Measurements from ENCODE around the gene TIMP1. TPM values are rescaled to one million over a fixed set of nuclear protein-coding genes. Genes with fewer than 3 reads are reported as not detected.

The TIMP1 gene
- total and polyA plus RNA-seq, 2 of the 13 experiments (the other 11 are each of a cell fraction or from before 2014, with no cell fraction given) = 12.3 to 45.8 TPM

DNA sequence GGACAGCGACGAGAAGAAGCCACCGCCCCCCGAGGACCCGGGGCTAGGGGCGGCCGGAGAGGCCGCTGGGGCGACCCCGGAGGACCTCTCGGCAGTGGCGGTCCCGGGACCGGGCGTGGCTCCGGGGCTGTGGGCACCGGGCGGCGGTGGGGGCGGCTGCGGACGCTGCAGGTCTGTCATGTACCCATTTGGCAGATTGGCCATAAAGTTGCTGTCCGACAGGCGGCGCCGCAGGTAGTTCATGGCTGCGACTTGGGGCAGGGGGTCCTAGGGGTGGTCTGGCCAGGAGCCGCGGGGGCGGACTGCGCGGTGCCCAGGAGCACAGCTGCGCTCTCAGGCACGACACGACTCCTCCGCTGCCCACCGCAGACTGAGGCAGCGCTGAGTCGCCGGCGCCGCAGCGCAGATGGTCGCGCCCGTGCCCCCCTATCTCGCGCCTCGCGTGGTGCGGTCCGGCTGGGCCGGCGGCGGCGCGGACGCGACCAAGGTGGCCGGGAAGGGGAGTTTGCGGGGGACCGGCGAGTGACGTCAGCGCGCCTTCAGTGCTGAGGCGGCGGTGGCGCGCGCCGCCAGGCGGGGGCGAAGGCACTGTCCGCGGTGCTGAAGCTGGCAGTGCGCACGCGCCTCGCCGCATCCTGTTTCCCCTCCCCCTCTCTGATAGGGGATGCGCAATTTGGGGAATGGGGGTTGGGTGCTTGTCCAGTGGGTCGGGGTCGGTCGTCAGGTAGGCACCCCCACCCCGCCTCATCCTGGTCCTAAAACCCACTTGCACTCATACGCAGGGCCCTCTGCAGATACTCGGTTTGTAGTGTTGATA is 37.5 kb downstream of the TIMP1 start, which contains the start of gene SYN1 (continued):
- TF ChIP-seq, protein P1, sequence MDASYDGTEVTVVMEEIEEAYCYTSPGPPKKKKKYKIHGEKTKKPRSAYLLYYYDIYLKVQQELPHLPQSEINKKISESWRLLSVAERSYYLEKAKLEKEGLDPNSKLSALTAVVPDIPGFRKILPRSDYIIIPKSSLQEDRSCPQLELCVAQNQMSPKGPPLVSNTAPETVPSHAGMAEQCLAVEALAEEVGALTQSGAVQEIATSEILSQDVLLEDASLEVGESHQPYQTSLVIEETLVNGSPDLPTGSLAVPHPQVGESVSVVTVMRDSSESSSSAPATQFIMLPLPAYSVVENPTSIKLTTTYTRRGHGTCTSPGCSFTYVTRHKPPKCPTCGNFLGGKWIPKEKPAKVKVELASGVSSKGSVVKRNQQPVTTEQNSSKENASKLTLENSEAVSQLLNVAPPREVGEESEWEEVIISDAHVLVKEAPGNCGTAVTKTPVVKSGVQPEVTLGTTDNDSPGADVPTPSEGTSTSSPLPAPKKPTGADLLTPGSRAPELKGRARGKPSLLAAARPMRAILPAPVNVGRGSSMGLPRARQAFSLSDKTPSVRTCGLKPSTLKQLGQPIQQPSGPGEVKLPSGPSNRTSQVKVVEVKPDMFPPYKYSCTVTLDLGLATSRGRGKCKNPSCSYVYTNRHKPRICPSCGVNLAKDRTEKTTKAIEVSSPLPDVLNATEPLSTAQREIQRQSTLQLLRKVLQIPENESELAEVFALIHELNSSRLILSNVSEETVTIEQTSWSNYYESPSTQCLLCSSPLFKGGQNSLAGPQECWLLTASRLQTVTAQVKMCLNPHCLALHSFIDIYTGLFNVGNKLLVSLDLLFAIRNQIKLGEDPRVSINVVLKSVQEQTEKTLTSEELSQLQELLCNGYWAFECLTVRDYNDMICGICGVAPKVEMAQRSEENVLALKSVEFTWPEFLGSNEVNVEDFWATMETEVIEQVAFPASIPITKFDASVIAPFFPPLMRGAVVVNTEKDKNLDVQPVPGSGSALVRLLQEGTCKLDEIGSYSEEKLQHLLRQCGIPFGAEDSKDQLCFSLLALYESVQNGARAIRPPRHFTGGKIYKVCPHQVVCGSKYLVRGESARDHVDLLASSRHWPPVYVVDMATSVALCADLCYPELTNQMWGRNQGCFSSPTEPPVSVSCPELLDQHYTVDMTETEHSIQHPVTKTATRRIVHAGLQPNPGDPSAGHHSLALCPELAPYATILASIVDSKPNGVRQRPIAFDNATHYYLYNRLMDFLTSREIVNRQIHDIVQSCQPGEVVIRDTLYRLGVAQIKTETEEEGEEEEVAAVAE (CRISPR knock-in tag; IDR thresholded peaks at IDR 0.05; ENCODE audit: borderline replicate concordance) = 0 out of 2 replicates have a peak, but pooled peaks have one; percentile 38
- TF ChIP-seq ZNF496 (CRISPR knock-in tag; IDR thresholded peaks at IDR 0.05; ENCODE audit: insufficient replicate concordance) (no peak), ERF (CRISPR knock-in tag; IDR thresholded peaks at IDR 0.05) (peak; percentile 73), ZNF569 (CRISPR knock-in tag; IDR thresholded peaks at IDR 0.05; ENCODE audit: borderline replicate concordance) (no peak), ZNF615 (CRISPR knock-in tag; IDR thresholded peaks at IDR 0.05; ENCODE audit: borderline replicate concordance) (no peak), GTF3A (CRISPR knock-in tag; conservative IDR thresholded peaks at IDR 0.05) (no peak), NFRKB (IDR thresholded peaks at IDR 0.05) (no peak), ZNF792 (CRISPR knock-in tag; IDR thresholded peaks at IDR 0.05) (0 out of 2 replicates have a peak, but pooled peaks have one; percentile 58)
- TF ChIP-seq, protein P2, sequence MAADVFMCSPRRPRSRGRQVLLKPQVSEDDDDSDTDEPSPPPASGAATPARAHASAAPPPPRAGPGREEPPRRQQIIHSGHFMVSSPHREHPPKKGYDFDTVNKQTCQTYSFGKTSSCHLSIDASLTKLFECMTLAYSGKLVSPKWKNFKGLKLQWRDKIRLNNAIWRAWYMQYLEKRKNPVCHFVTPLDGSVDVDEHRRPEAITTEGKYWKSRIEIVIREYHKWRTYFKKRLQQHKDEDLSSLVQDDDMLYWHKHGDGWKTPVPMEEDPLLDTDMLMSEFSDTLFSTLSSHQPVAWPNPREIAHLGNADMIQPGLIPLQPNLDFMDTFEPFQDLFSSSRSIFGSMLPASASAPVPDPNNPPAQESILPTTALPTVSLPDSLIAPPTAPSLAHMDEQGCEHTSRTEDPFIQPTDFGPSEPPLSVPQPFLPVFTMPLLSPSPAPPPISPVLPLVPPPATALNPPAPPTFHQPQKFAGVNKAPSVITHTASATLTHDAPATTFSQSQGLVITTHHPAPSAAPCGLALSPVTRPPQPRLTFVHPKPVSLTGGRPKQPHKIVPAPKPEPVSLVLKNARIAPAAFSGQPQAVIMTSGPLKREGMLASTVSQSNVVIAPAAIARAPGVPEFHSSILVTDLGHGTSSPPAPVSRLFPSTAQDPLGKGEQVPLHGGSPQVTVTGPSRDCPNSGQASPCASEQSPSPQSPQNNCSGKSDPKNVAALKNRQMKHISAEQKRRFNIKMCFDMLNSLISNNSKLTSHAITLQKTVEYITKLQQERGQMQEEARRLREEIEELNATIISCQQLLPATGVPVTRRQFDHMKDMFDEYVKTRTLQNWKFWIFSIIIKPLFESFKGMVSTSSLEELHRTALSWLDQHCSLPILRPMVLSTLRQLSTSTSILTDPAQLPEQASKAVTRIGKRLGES (CRISPR knock-in tag; IDR thresholded peaks at IDR 0.05; ENCODE audit: borderline replicate concordance) = peak; percentile 42; the same call in 1 of the 2 replicates

Data from HepG2 (cell line).